Islet precursor cell (in vitro differentiated cells): ENCODE measurements around the gene GADD45G.

Experiments
- DNase-seq: peaks from one replicate; pipeline ENCODE4 v3.0.0-alpha.2; 2018

The GADD45G gene

GRCh38 chr9:89592963-89593726, 11.7 kb upstream of the GADD45G start:
- DNase-seq = peak; percentile 98

DNA sequence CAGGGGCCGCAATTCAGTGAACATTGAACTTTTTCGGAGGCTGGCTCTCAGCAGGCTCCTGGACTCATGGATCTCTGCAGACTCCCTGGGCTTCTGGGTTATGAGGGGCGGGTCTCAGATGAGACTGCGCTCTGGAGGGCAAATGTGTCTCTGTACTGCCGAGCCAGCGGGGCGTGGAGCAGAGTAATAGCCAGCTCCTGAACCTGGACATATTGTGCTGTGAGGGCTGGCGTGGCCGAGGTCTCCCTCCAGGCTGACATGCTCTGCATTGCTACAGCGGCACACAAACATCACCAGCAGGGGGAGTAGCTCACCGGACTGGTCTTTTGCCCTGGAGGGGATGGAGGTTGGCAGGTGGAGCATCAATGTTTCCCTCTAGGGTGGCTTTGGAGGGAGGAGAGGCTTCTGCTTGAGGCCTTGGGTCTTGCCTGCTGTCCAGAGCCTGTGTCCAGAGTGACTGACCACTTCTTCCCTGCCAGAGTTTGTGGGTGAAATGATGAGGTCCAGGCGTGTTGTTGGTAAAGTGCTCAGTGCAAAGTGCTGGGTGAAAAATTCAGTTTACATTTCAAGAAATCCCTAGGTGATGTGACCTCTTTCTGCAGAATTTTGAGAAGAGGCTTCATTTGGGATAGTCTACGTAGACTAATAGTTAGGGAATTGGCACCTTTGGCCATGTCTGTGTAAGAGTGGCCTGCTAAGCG, 10.9 kb upstream of the GADD45G start:
- DNase-seq = peak; percentile 93

DNA sequence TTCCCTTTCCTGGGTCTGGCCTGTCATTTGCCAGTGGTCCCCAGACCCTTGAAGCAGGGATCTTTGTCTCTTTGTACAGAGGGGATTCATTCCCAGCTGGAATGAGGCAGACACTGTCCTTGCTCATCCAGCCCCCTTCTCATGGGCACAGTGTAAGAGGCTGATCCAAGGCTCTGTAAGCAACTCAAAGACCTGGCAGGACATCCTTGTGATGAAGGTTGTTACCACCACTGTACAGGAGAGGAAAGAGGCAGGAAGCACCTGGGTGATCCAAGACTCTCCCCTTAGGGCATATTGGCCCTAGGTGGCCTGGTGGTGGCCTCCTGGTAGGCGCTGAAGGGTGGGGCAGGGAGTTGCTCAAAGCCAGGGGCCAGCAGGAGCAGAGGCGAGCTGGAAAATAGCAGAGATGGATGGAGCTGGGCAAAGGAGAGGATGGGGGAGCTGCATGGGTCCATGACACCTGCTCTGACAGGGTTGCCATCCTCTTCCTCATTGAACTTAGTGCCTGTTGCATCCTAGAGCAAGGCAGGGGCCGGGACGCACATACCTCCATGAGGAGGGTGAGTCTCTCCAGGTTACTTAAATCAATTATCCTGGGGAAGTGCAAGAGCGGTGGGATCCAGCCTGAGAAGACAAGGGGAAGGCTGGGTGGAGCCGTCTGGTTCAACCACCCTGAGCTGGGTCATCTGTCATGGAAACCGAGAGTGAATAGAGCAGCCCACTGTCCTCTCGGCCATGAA, 9.8 kb upstream of the GADD45G start:
- no peak for DNase-seq

GRCh38 chr9:89595646-89596045, 9.2 kb upstream of the GADD45G start:
- DNase-seq = peak; percentile 35

GRCh38 chr9:89596937-89597555, 7.8 kb upstream of the GADD45G start:
- peak; percentile 24 for DNase-seq

- peak; percentile 77 for DNase-seq
Measured at GRCh38 chr9:89597711-89598362, 7.0 kb upstream of the GADD45G start.

GRCh38 chr9:89598363-89598713, 6.5 kb upstream of the GADD45G start:
- no peak for DNase-seq

- peak; percentile 56 for DNase-seq
Measured at GRCh38 chr9:89598926-89599325, 5.9 kb upstream of the GADD45G start.

GRCh38 chr9:89600831-89601230, 4.0 kb upstream of the GADD45G start:
- peak; percentile 23 for DNase-seq

GRCh38 chr9:89601306-89601705, 3.5 kb upstream of the GADD45G start:
- DNase-seq = no peak

GRCh38 chr9:89601856-89602562, 2.8 kb upstream of the GADD45G start:
- peak; percentile 49 for DNase-seq

- peak; percentile 96 for DNase-seq
Measured at GRCh38 chr9:89602978-89603766, 1.6 kb upstream of the GADD45G start.

DNA sequence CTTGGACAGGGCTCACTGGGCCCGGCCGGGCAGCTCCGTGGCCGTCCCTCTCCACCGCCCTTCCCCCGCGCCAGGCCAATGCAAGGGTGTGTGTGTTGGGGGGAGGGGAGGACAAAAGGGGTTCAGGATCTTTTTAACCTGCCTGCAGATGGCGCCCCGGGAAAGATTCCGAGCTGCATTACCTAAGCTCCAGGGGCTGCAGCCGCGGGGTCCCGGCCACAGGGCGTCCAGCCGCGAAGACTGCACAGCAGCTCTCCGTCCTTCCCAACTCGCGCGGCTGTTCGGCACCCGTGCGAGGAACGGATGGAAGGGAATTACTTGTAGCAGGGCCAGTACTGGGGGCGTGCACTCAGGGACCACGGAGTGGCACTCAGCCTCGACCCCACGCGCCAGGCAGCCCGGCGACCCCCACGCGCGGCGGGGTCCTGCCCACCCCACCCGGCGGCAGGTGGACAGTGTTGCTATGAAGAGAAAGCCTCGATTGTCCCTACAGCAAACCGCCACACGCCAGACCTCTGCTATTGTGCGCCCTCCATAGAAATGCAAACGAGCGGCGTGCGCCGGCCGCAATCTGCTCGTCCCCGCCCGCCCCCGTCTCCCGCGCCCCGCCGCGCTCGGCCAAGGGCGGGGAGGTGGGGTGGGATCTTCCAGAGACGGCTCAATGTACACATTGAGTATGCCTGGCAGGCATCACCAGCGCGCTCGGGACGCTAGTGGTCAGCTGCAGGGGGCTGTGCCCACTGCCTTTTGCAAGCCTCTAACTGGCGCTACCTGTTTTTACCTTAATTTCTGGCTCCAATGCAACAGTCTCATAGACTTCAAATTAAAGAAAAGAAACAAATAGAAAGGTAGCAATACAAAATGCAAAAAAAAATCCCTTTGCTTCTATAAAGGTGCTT, 796 bp upstream of the GADD45G start:
- DNase-seq = peak; percentile 87

- peak; percentile 86 for DNase-seq
Measured at GRCh38 chr9:89605465-89606048, 745 bp downstream of the GADD45G start.

DNA sequence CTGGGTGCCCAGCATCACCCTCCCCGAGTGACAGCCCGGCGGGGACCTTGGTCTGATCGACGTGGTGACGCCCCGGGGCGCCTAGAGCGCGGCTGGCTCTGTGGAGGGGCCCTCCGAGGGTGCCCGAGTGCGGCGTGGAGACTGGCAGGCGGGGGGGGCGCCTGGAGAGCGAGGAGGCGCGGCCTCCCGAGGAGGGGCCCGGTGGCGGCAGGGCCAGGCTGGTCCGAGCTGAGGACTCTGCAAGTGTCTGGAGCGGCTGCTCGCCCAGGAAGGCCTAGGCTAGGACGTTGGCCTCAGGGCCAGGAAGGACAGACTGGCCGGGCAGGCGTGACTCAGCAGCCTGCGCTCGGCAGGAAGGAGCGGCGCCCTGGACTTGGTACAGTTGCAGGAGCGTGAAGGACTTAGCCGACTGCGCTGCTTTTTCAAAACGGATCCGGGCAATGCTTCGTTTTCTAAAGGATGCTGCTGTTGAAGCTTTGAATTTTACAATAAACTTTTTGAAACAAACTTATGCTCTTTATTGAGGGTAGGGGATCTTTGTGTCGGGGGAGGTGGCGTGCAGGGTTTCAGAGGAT, 1.3 kb downstream of the GADD45G start:
- peak; percentile 96 for DNase-seq

DNA sequence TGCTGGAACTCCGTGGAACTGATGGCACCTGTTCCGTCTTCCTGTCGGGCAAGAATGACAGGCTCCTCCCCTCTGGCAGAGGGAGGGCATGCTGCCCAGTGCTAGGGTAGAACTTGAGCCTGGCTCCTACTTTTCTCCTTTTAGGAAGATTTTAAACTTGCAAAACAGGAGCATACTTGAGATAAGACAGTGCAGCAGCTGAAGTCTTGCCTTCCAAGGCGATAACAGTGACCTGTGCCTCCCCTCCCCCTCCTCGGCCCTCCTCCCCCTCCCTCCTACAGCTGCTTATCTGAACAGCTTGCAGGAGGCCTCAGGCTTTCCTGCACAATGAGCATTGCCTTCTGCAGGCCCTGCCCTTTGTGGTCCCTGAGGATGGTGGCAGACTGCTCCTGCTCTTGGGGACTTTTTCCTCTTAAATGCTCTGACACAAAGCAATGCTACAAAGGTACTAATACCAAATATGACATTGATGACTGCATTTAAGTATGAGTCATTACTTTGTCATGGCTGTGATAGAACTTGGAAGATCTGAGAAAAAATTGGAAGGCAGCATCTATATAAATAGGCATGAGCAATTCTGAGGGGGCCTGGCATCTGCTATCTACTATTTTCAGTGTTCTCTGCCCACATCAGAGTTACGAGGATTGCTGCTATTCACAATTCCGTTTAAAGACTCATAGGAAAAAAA, 2.0 kb downstream of the GADD45G start:
- DNase-seq = peak; percentile 86

- DNase-seq = no peak
Measured at GRCh38 chr9:89608641-89609335, 4.0 kb downstream of the GADD45G start.

DNA sequence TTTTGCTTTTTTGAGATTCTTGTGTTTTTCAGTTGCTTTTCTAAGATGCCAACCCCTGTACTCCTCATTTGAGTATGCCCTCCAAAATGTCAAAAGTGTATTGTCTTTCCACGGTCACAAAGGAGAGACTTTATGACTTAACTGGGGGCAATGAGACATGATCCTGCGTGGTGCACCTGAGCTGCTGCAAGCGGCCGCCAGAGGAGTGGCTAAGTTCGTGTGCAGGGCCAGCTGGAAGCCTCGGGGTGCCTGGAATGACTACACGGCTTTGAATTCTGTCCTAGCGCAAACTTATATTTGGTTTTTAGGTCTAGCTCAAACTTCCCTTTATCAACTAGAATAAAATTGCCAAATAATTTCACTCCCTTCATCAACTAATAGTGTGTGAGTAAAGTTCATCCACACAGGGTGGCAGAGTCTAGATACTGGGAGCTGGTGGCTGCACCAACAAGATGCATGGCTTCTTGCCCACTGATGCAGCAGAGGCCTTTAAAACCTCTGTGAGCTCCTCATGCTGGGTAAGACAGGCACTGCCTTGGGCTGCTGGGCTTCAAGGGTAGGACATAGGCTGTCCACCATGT, 4.7 kb downstream of the GADD45G start:
- no peak for DNase-seq
